HG03045 (cell line): Measurements from ENCODE around the gene SRGAP2C.
"Not testable (repeated sequence)": the region's sequence is repeated elsewhere in the genome, so short reads cannot be mapped to it uniquely, and the experiment has no call there.

Experiments used
- ATAC-seq: cut with Tn5 transposase; IDR thresholded peaks from one replicate; pipeline ENCODE4 v1.9.1; 2021; ENCODE audit warnings: mild to moderate bottlenecking, moderate library complexity; ENCODE audit not compliant: unreplicated experiment

SRGAP2C gene

DNA sequence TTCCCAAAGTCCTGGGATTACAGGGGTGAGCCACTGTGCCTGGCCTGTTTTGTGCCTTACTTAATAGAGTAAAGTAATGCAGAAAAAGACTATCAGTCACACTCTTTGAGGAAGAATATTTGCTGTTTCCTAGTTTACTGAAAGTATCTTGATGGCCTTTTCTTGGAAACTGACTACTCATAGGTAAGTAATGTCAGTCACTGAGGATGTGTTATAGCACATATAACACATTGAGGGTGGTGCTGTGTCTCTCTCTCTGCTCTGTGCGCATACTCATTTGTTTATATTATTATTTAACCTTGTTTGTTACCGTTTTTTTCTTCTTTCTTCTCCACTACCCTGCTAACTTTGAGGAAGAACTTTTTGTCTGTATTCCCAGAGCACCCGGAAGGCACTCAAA lies 93.4 kb downstream of the SRGAP2C start:
- not testable (repeated sequence) for ATAC-seq

DNA sequence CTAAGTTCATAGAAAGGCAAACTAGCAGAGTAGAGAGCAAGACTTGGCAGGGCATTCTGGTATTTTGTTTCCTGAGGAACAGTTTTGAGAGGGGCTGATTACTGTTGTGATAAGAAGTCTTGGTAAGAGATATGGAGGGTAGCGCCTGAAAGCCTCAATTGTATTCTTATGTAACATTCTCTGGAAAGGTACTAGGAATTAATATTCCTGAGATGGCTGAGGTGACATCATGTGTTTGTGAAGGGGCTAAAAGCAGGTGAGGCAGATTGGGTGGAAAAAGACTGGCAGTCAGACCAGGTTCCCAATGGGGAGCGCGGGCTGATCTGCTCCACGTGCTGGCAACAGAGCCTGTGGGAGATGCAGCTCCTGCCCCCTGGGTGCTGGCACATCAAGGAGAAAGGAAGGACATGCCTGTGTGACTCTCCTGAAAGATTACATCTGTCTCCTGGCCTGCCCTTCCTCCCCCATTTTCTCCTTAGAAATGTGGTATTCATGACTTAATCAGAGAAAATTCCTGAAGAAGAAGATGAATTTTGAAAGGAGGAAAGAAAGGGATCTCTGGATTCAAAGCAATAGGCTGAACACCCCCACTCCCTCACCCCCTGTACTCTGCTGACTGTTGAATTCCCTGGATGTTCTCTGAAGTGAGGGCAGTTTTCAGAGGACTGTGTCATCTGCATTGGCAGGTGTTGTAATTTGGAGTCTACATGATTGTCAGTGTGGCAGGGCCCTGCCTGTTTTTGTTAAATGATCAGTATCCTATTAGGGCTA lies 94.2 kb downstream of the SRGAP2C start:
- not testable (repeated sequence) for ATAC-seq

- ATAC-seq = not testable (repeated sequence)
Observed at GRCh38 chr1:121279548-121279898, 94.7 kb downstream of the SRGAP2C start.

DNA sequence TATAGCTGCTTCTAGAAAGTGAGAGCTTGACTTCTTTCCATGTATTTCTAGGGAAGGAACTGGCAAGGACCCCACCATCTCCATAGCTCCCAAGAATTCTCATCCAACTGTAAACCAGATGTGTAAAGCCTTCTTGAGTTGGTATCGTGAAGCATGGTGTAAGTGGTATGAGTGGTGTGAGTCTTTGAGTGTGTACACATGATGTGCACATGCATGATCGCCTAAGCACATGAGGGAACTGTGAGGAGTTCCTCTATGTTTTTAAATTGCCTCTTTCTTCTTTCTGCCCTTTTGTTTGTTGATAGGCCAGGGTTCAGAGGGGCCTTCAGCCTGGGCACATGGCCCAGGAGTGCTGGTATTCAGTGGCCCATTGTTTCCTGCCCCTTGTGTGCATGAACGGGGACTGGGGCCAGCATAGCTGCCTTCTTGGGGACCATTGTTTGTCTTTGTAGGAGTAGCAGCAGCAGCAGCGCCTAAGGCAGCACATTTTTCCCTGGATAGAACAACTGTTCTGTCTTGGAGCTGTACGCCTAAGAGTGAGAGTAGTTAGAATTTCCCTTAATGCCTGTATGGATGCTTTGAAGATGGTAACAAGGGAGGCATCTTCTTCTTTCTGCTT lies 96.0 kb downstream of the SRGAP2C start:
- not testable (repeated sequence) for ATAC-seq

GRCh38 chr1:121281480-121281879 lies 96.7 kb downstream of the SRGAP2C start:
- ATAC-seq = not testable (repeated sequence)

- ATAC-seq = not testable (repeated sequence)
Observed at GRCh38 chr1:121283587-121284180, 98.9 kb downstream of the SRGAP2C start.

DNA sequence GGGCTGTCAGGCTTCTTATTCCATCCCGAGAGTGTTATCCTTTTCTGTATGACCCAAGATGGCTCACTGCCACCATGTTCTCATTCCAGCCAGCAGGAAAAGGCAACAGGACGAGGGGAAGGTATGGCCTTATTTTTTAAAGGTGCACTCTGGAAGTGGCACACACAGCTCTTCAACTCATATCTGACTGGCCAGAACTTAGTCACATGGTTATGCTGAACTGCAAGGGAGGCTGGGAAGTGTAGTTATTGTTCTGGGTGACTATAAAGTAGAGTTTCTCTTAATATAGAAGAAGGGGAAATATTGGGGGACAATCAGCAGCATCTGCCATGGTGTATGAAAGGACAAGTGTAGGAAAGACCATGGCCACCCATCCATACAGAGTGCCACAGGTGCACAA lies 107.8 kb downstream of the SRGAP2C start:
- not testable (repeated sequence) for ATAC-seq

DNA sequence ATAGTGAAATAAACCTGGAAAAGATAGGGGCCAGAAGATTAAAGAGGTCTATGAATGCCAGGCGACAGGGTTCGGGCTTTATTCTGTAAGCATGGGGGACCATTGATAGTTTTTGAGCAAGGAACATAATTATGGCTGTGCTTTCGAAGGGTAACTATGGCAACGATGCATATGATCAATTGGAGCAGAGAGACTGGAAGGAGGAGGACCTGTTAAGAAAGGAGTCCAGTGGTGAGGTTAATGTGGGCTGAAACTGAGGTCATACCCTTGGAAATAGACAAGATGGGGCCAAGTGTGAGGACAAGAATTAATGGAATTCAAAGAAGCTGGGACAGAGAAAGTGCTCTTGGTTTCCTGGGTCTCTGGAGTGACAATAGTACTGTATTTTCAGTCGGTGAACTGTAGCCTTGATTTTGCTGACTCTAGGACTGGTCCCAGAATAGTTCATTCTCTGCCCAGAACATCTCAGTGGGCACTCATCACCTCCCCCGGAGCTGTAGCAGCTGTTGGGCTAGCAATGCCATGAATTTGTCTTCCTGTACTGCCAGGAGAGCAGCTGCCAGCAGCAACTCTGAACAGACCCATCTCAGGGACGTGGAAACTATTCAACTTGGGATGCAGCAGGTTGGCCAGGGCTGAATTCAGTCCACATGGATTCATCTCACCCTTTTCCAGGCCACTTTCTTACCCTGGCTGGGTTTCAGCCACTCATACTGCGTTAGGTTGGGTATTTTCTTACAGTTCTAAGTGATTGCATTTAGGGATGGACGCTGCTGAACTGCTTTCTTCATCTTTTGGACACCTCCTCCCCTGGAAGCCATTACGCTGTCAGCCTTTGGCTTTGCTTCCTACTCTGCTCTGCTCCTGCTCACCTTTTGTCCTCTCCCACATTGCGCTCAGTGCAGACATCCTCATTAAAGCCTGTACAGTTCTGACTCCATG lies 108.8 kb downstream of the SRGAP2C start:
- ATAC-seq = not testable (repeated sequence)

GRCh38 chr1:121294205-121294570 lies 109.4 kb downstream of the SRGAP2C start:
- not testable (repeated sequence) for ATAC-seq

DNA sequence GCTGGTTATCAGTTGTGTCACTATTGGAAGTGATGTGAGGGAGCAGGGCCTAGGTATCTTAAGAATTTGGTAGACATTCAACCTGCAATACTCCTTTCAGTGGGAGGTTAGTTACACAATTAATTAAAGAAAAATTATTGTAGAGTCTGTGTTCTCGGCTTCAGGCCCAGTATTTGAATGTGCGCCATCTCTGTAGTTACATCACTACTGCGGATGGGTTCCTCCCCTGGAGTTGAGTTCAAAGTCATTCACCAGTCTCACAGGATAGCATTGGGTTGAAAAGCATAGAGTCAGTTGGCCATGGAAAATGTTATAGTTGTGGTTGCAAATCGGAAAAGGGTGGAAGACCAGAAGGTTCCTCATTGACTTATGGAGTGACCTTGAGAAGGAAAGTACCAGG lies 111.8 kb downstream of the SRGAP2C start:
- not testable (repeated sequence) for ATAC-seq

DNA sequence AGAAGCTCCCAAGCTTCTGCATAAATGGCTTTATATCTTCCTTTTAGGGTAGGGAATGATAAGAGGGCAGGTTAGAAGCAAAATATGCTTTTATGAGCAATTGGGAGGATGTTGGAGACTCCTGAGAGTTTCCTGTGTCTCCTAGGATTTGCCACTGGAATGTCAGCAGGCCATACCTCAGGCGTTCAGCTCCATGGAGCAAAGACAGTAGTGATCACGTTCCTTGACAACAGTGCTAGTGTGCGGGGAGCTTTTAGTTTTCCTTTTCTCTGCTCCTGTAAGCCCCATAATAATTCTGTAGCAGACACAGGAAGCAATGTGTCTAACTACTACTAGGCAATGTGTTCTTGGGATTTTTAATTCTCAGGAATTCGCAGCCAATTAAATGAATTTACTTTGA lies 113.8 kb downstream of the SRGAP2C start:
- ATAC-seq = not testable (repeated sequence)

DNA sequence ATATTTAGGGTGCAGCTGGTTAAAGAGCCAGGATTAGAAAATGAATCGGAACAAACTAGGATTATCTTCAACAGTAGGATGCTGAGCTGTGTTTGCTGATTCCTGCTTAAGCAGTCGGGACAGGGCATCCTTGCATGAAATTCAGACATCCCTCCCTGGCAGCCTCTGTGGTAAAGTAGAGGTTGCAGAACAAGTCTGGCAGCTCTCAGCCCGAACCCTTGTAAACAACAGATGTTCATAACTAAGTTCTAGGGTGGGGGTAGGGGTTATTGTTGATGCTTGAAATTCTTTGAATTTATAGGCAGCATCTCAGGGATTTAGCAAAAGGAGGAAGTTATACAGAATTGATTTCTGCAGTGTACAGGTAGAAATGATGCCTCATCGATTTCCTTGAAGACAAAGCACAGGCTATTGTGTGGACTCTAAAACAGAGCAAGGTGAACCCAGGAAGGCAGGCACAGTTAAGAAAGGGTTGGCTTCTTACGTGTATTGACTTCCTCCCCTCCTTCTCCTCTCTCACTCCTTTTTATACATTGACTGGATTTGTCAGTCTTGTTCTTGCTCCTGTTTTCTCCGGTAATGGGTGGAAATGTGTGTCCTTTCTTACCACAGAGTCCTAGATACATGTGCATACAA lies 114.9 kb downstream of the SRGAP2C start:
- ATAC-seq = not testable (repeated sequence)

- ATAC-seq = not testable (repeated sequence)
Observed at GRCh38 chr1:121301876-121302275, 117.1 kb downstream of the SRGAP2C start.

DNA sequence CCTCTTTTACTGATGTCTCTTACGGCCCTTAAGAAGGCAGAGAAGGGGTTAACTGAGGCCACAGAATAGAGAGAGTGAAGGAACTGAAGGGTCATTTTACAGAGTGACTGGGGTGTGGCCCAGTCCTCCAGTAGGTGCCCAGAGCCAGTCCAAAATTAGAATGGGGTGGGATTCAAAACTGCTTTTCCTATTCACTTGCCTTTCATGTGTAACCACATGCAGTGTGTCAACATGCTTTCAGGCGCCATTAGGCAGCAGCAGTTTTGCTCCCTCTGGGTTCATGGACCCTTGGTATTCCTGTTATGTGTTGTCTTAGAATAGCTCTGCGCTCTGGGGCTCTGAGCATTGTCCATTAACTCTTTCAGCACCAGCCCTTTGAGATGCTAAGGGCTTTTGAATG lies 123.0 kb downstream of the SRGAP2C start:
- not testable (repeated sequence) for ATAC-seq

DNA sequence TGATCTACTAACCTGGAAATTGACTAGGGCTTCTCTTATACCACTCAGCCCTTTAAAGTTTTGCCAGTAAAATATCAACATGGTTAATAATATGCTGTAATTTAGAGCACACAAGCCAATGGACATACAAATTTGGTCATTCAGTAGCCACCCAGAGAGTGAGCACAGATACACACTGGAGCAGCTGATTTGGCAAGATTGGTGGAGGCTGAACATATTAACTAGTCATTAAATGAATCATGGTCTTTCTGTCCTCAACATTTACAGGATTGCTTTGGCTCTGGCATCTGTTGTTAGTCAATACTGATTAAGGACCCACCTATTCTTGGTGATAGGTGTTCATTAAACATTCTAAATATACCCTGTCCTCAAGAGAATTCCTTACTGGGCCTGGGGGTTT lies 130.7 kb downstream of the SRGAP2C start:
- not testable (repeated sequence) for ATAC-seq

DNA sequence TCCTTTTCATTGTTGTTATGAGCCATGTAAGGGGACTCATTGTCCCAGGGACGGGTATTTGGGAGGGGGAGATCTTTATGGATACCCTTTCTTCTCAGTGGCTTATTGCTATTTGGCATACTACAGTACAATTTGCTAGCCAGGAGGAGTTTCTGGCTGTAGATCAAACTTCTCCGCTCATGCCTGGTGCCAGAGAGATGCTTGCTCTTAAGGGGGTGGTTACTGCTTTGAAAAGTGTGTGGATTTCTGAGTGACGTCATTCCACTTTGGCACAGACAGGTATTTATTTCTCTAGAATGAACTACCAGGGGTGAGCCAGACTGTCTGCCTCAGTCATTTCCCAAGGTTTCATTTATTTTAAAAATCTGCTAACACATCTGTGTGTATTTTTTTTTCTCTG lies 131.3 kb downstream of the SRGAP2C start:
- not testable (repeated sequence) for ATAC-seq

- ATAC-seq = not testable (repeated sequence)
Observed at GRCh38 chr1:121317491-121318468, 133.0 kb downstream of the SRGAP2C start.

DNA sequence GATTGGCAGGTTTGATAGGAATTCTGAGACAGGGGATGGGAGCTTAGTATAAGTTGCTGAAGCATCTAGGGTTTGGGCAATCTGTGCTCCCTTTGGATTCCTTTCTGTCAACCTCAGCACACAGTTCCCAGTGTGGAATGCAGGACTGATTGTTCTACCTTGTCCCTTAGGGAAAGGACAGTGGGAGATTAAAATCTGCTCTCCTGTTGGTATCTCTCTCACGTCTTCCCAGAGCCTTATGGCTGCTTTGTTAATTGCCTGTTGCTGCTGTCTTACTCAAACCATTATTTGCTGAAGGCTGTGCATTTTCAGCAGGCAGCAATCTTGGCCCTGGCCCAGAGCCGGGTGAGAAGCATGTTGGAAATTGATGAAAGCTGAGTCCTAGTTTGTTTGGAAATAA lies 133.9 kb downstream of the SRGAP2C start:
- not testable (repeated sequence) for ATAC-seq

GRCh38 chr1:121321660-121322059 lies 136.9 kb downstream of the SRGAP2C start:
- not testable (repeated sequence) for ATAC-seq
